Spleen (tissue), 7 donors: Measurements from ENCODE around the gene ZNF780B.

ENCODE experiments used
- CTCF ChIP-seq, 11 experiments: fragments of 200-600 bp in 7 of 11; fragments of 450-650 bp in 4 of 11; sonication (generic) in 4 of 11; IDR thresholded peaks in 8 of 11; conservative IDR thresholded peaks in 3 of 11; 1 replicate in 7 of 11; 2 replicates in 4 of 11; pipeline versions ENCODE4 v1.4.0 to v1.8.0; 2016 to 2021; ENCODE audit warnings: antibody characterized with exemption in 11 of 11, inconsistent platforms in 4 of 11, mild to moderate bottlenecking in 1 of 11
- POLR2A ChIP-seq, 3 donors: fragments of 450-650 bp; IDR thresholded peaks; one replicate each; pipeline ENCODE4 v1.5.1; 2017; ENCODE audit warnings: antibody characterized with exemption in 3 of 3, mild to moderate bottlenecking in 1 of 3
- POLR2AphosphoS5 ChIP-seq, 3 donors: sonication (generic); formaldehyde crosslinking; IDR thresholded peaks; one replicate each; pipeline ENCODE4 v1.5.1; 2017; ENCODE audit warnings: antibody characterized with exemption in 3 of 3
- donor health status: DM: no; HTN: no; CAD: no; lungs with moderate emphysema.
- donor health status: DM: no; HTN: no; CAD: no.
- donor health status: DM: no; HTN: no; CAD: no.

- TF ChIP-seq CTCF (IDR thresholded peaks at IDR 0.05 in 8 of 11, conservative IDR thresholded peaks at IDR 0.05 in 3 of 11) (no peak), POLR2A (IDR thresholded peaks at IDR 0.05) (no peak), POLR2AphosphoS5 (IDR thresholded peaks at IDR 0.05) (no peak)
Measured at GRCh38 chr19:40103600-40103999, 47.6 kb upstream of the ZNF780B start.
